Right ventricle myocardium superior (tissue), 1 donor: ENCODE data around the gene STAG1. TPM values are rescaled to one million over a fixed set of nuclear protein-coding genes. Genes with fewer than 3 reads are reported as not detected.
"Not testable (repeated sequence)": the region's sequence is repeated elsewhere in the genome, so short reads cannot be mapped to it uniquely, and the experiment has no call there.

ENCODE experiments used
- ATAC-seq: fragments of 200-7000 bp; cut with Tn5 transposase; one replicate; pipeline ENCODE4 v1.9.1; 2020; ENCODE audit warnings: mild to moderate bottlenecking; ENCODE audit not compliant: poor library complexity
- DNase-seq: peaks from one replicate; pipeline ENCODE4 v3.0.0-alpha.2; 2020
- intact Hi-C: fragments of 100-400 bp; cut with DNase I; formaldehyde crosslinking; loops from one replicate; pipeline ENCODE4 v1.11.2; 2022
- total RNA-seq: library from RNA; stranded (reverse); fragmentation: NEBNext Ultra II Directional; extraction: Animal tissue kit (Norgen Biotek cat#: 25700); gene quantifications from one replicate; pipeline ENCODE4 v1.2.1, GENCODE V29; 2021
- donor health status: DM: no; HTN: yes; CAD: no; lungs with severe emphysema.

STAG1 gene
- total RNA-seq, 1 donor from 2014 or later, result 21.1 TPM

DNA sequence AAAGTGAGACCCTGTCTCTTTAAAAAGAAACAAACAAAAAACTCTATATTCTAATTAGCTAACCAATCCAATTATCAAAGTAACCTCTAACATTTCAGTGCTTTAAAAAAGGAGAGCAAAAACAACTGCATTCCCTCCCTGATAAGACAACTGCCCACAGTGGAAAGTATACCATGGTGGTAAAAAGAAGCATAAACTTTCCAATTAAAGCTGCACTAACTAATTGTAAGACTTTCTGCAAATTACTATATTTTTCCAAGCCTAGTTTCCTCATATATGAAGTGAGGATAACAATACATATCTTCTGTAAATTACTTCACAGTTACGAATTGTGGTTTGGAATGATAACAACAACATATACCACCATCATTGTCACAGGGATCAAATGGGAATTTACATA, 35.5 kb downstream of the STAG1 start:
- ATAC-seq, result no peak
- intact Hi-C loops, result no loop called here
- DNase-seq, result no peak

DNA sequence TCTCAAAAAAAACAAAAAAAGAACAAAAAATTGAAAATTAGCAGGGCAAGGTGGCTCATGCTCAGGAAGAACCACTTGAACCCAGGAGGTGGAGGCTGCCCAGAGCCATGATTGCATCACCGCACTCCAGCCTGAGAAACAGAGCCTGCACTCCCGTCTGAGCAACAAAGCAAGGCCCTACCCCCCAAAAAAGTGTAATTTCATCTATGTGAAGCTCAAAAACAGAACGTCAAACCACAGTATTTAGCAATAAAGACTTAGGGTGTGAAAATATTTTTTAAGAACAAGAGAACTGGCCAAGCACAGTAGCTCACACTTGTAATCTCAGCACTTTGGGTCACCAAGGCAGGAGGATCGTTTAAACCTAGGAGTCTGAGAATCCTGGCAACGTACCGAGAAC, 38.2 kb downstream of the STAG1 start:
- no peak for DNase-seq
- no peak for ATAC-seq
- intact Hi-C loops, result no loop called here

DNA sequence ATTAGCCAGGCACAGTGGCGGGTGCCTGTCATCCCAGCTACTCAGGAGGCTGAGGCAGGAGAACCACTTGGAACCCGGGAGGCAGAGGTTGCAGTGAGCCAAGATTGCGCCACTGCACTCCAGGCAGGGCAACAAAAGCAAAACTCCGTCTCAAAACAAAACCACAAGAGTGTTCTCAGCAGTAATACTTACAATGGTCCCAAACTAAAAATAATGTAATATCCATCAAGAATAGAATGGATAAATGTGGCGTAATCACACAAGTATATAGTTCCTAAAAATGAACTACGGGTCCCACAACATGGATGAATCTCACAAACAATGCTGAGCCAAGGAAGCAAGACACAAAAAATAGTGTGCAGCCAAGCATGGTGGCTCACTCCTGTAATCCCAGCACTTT, 39.2 kb downstream of the STAG1 start:
- no peak for ATAC-seq
- intact Hi-C loops, result no loop called here
- no peak for DNase-seq

DNA sequence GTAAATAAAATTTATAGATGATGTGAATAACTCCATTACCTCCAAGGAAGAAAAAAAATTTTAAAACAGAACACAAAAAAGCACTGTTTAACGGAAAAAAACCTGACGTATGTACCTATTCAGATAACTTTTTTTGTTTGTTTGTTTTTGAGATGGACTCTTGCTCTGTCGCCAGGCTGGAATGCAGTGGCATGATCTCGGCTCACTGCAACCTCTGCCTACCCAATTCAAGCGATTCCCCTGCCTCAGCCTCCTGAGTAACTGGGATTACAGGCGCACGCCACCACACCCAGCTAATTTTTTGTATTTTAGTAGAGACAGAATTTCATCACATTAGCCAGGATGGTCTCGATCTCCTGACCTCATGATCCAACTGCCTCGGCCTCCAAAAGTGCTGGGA, 40.3 kb downstream of the STAG1 start:
- ATAC-seq, DNase-seq, intact Hi-C loops: not testable (repeated sequence)

DNA sequence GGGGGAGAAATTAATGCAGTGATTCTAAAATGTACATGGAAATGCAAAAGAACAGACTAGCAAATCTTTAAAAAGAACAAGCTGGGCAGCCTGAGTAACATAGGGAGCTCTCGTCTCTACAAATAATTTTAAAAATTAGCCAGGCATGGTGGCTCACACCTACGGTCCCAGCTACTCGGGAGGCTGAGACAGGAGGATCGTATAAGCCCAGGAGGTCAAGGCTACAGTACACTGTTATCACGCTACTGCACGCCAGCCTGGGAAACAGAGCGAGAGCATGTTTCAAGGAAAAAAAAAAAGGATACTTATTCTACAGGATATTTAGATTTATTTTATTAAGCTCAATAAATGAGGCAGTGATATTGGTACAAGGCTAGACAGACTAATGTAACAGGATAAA, 40.9 kb downstream of the STAG1 start:
- ATAC-seq (no peak), DNase-seq (no peak)
- intact Hi-C loops, result no loop called here

DNA sequence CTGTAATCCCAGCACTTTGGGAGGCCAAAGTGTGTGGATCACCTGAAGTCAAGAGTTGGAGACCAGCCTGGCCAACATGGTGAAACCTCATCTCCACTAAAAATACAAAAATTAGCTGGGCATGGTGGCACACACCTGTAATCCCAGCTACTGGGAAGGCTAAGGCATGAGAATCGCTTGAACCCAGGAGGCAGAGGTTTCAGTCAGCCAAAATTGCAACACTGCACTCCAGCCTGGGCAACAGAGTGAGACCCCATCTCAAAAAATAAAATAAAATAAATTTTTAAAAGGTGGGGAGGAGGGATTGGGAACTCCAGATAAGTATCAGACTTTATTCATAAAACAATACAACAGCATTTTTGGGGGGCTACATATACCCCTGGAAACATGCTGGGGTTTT, 42.4 kb downstream of the STAG1 start:
- DNase-seq, ATAC-seq, intact Hi-C loops: not testable (repeated sequence)

DNA sequence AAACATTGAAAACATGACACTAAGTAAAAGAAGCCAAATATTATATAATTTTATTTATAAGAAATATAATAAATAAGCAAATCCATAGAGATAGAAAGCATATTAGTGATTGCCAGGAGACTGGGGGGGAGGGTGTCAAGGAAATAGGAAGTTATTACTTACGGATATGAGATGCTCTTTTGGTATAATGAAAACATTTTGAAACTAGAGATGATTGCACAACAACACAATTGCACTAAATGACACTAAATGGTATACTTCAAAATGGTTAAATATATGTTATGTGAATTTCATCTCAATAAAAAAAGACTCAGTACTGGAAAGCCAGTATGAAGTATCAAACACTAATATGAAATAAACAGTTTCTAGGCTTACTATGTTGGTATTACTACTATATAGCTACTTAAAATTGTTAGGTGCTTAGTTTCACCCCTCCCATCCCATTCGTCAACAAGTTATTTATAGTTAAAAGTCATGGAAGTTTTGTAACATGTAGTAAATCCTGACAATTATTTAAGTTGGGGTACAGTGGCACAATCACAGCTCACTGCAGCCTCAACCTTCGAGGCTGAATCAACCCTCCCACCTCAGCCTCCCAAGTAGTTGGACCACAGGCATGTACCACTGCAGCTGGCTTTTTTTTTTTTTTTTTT, 43.7 kb downstream of the STAG1 start:
- no peak for ATAC-seq
- intact Hi-C loops, result no loop called here

DNA sequence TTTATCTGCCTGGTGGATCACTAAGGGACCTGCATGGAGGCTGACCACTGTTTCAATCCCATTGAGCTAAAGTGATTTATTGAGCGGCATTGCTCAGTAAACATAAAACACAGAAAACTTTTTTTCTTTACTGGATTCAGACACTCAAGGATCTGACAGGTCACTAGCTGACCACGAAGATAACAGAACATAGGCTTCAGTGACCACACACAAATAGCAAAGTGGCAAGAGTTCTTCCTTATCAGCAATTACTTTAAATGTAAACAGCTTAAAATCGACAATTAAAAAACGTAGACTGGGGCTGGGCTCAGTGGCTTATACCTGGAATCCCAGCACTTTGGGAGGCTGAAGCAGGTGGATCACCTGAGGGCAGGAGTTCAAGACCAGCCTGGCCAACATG, 48.7 kb downstream of the STAG1 start:
- ATAC-seq (no peak), DNase-seq (no peak)
- intact Hi-C loops, result no loop called here

More for the DNA sequence above, 43.7 kb downstream of the STAG1 start:
- DNase-seq, result no peak

DNA sequence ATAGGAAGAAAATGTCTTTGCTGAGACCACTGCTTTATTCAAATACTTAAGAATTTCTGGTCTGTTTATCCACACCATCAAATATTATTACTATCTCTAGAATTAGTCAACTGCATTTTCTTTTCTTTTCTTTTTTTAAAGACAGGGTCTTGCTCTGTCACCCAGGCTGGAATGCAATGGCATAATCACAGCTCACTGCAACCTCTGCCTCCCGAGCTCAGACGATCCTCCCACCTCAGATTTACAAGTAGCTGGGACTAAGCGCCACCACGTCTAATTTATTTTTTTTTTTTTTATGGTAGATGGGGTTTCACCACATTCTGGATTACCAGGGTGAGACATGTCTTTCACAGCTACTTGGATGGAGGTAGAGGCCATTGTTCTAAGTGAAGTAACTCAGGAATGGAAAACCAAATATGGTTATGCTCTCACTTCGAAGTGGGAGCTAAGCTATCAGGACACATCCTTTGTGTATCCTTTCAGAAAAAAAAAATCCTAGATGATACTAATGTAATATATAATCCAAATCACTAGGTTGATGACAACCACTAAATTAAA, 52.8 kb downstream of the STAG1 start:
- intact Hi-C loops, result no loop called here
- ATAC-seq (no peak), DNase-seq (no peak)

DNA sequence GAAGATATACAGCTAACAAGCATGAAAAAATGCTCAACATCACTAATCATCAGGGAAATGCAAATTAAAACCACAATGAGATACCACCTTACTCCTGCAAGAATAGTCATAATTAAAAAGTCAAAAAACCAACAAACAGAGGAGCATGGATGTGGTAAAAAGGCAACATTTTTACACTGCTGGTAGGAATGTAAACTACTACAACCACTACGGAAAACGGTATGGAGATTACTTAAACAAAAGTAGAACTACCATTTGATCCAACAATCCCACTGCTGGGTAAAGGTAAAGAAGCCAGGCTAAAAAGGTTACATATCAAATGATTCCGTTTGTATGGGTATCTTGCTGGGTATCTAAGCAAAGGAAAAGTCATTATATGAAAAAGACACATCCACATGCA, 53.8 kb downstream of the STAG1 start:
- ATAC-seq (no peak), DNase-seq (no peak)
- intact Hi-C loops, result no loop called here

DNA sequence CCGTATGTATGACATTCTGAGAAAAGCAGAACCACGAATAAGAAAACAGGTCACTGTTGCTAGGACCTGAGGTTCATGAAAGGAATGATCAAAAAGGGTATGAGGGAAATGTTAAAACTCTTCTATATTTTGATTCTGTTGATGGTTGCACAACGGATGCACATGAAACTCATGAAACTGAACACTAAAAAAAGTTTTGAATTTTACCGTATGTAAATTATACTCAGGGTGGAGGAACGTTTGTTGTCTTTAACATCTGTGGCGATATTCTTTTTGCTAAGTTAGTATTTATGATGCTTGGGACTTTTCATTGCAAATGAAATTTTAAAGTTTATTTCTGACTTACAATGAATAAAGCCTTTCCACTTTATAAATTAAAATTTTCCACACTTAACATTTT, 55.4 kb downstream of the STAG1 start:
- no peak for ATAC-seq
- DNase-seq, result no peak
- intact Hi-C loops, result no loop called here

DNA sequence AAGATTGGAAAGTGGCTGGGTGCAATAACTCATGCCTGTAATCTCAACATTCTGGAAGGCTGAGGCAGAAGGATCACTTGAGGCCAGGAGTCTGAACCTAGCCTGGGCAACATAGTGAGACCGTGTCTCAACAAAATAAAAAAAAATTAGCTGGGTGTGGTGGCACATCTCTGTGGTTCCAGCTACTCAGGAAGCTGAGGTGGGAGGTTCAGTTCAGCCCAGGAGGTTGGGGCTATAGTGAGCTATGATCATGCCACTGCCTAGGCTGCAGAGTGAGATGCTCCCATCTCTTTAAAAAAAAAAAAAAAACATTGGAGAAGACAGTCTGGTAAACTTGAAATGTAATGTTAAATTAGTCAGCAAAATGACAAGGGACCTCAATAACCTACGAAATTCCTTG, 57.9 kb downstream of the STAG1 start:
- peak; percentile 27 for ATAC-seq
- intact Hi-C loops, result no loop called here
- no peak for DNase-seq

DNA sequence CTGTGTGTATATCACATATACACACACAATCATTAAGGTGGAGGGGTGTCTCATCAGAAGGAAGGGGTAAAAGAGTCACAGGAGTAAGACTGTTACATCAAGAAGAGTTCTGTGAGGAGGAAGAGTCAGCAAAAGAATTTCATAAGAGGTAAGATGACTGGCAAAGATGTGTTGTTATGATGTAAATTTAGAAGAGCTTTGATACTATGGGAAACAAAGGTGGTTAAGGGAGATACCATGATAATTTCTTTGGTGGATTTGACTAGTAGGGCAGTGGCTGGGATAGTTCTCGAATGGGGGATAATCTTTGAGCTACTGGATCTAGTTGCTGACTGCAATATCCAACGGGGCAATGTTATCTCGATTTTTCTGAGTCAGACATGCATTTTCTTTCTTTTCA, 61.6 kb downstream of the STAG1 start:
- no peak for ATAC-seq

DNA sequence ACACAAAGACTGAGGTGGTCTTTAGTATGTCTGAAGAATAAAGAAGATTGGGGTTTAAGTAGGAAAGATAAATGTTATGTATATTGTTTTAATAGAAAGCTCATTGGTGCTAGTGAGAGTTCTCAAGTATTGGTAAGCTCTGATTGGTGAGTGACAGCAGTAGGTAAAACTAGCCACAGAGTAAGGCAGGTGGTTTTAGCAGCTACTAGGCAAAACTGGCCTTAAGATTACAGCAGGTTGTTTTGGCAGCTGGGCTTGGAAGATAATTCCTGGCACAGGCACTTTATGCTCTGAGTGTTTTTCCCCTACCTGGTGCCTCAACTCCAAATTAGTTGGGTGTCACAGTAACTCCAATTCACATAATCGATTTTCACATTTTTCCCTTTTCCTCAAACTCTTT, 66.3 kb downstream of the STAG1 start:
- ATAC-seq, result no peak
- DNase-seq, result no peak
- intact Hi-C loops, result no loop called here

More for the DNA sequence above, 61.6 kb downstream of the STAG1 start:
- intact Hi-C loops, result no loop called here
- no peak for DNase-seq

DNA sequence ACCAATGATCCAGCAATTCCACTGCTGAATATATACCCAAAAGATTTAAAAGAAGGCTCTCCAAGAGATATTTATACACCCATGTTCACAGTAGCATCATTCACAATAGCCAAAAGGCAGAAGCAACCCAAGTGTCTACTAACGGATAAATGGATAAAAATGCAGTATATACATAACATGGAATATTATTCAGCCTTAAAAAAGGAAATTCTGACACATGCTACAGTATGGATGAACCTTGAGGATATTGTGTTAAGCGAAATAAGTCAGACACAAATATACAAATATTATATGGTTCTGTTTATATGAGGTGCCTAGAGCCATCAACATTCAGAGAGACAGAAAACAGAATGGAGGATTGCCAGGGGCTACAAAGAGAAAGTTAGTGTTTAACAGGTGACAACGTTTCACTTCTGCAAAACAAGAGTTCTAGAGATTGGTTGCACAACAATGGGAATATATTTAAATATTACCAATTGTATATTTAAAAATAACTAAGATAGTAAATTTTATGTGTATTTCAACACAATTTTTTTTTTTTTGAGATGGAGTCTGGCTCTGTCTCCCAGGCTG, 69.4 kb downstream of the STAG1 start:
- intact Hi-C loops, result no loop called here
- DNase-seq, result no peak
- no peak for ATAC-seq

DNA sequence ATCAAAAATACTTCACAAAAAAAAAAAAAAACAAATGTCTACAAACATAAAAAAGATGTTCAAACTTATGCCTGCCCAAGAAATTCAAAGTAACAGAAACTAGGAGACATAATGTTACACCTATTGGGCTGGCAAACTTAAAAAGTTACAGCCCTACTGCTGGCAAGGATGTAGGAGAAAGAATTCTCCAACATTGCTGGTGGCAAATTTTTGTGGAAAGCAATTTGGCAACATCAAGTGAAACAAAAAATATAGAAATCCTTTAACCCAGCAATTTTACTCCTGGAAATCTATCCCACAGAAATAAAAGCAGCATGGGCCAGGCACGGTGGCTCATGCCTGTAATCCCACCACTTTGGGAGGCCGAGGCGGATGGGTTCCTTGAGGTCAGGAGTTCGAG, 73.2 kb downstream of the STAG1 start:
- DNase-seq, result no peak
- intact Hi-C loops, result no loop called here
- ATAC-seq, result no peak

DNA sequence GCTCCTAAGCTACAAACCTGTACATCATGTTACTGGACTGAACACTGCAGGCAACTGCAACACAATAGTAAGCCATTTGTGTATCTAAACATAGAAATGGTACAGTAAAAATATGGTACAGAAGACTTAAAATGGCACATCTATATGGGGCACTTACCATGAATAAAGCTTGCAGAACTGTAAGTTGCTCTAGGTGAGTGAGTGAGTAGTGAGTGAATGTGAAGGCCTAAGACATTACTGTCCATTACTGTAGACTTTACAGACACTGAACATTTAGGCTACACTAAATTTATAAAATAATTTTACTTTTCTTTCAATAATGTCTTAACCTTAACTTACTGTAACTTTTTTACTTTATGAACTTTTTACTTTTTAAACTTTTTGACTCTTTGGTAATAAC, 76.2 kb downstream of the STAG1 start:
- ATAC-seq (no peak), DNase-seq (no peak)
- intact Hi-C loops, result no loop called here

DNA sequence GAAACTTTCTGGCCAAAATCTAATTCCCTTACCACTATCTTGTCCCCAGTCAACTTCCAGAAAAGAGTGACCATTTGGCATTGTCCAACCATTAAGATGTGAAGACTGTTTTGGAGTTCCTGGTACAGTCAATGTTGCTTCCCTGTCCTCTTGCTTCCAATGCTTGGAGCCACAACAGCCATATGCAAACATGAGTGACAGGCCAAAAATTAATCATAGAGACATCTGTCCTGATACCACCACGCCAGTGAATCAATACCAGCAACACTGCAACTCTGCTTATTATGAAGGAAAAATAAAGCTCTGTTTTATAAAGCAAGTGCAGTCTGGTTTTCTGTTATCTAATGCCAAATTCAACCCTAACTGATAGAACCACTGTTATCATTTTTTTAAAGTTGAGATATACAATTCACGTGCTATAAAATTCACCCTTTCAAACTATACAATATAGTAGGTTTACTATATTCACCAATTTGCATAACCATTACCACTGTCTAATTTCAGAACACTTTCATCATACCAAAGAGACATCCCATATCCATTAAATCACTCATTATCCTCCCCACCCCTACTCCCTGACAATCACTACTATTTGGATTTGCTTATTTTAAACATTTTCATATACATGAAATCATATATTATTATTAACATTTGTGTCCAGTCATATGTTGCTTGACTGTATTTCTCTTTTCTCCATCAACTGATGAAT, 76.9 kb downstream of the STAG1 start:
- ATAC-seq, result no peak
- intact Hi-C loops, result no loop called here
- no peak for DNase-seq

DNA sequence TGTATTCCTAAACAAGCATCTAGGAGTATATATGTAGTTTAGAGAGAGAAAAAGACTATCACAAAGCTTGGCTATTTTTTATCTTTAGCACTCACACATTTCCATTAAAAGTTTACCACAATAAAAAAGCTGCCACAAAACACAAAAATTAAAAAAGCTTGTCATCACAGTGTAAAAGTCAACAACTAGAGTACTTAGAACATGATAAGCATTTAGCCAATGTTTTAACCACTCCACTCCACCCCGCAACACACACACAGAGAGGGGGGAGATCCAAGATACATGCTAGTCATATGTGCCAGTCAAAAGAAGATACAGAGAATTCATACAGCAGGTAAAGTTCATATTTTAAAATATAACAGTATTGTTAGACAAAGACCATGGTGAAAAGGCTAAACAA, 79.7 kb downstream of the STAG1 start:
- DNase-seq (no peak), ATAC-seq (no peak)
- intact Hi-C loops, result no loop called here

DNA sequence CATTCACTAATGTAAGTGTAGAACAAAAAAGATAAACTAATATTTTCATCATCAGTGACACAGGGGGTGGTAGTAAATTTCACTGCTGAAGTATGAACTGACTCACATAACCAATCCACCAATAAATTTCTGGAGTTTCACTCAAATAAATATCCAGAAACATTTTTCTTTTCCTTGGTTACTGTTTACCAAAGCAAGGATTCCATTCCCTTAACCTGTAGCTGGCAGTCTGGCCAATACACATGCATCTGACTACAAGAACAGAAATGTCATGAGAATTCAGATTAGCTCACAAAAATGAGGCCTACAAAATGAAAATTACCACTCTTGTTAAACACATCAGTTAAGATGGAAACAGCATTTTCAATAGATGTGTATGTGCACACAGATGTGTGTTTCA, 80.3 kb downstream of the STAG1 start:
- DNase-seq (no peak), ATAC-seq (no peak)
- intact Hi-C loops, result no loop called here
